ENCODE results near the gene SEMA6D.

- TF ChIP-seq CTCF (conservative IDR thresholded peaks at IDR 0.05; ENCODE audit: low read depth, low read length) (no peak), EZH2 (IDR thresholded peaks at IDR 0.05; ENCODE audit: low read length, unreplicated experiment) (no peak), EZH2phosphoT487 (IDR thresholded peaks at IDR 0.05; ENCODE audit: borderline replicate concordance, low read length) (no peak)
Observed at GRCh38 chr15:47696351-47696750, 21.0 kb upstream of the SEMA6D start.
